ENCODE data around the gene CCDC7. TPM values are rescaled to one million over a fixed set of nuclear protein-coding genes. Genes with fewer than 3 reads are reported as not detected.

CCDC7 gene
- total RNA-seq, 1 donor = 136 TPM

DNA sequence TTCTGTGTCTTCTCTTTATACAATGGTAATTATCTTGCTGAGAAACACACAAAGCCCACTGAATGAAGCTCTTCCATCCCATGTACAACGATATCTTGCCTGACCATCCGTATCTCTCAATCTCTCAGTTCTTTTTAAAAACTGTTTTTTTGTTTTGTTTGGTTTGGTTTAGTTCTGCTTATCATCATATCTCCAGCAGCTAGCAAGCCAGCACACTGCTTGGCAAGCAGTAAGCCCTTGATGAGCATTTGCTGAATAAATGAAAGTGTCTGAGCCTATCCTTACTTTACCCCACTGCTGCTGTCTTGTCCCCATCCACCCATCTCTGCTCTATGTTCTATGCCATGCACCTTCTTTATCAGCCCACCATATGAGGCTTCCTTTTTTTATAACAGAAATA is 477.9 kb downstream of the CCDC7 start:
- Histone ChIP-seq H3K4me3 (ENCODE audit: low read length) (no peak overlapping the region), H3K9me3 (ENCODE audit: low read depth, low read length) (no peaks in the 10 kb centered on the region), H3K4me1 (ENCODE audit: insufficient read depth, low read length) (no peaks in the 10 kb centered on the region), H3K27me3 (ENCODE audit: insufficient read depth, low read length) (no peaks in the 10 kb centered on the region)

Other genes with a start within 250 kb of the CCDC7 start
- 194 TPM for gene EPC1, start 99.0 kb upstream of the CCDC7 start, total RNA-seq